ENCODE data around the gene ETS2.

Gene ETS2

DNA sequence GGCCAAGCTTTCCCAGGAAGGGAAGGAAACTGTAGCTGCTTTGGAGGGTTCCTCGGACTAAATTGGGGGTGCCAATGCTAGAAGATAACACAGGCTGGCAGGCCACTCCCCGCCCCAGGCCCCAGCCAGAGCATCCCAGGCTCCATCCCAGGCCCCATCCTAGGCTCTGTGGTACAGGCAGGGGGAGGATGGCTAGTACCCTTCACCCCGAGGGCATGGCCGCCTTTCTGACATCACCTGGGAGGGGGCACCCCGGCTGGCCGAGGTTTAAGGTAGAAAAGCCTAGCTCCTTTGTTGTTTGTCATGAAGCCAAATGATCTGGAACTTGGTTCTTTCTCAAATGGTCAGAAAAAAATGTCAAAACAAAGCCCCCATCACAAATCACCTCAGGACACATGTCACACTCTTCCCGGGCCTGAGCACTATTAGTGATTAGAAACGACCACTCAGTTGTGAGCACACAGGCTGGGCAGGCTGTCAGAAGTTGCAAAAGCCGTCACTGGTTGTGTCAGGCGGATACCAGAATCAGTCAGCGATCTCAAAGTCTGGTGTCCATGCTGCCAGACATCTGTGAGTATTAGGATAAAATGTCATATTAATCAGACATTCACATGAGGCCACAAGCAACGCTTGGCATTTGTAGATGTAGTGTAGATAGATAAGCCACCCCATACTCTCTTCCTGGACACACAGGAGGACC is 31.0 kb upstream of the ETS2 start:
- Histone ChIP-seq H3K9ac (ENCODE audit: low read depth, low read length, poor library complexity) (no peak overlapping the region), H3K9me3 (replicated peaks in 1 of 2; ENCODE audit: control insufficient read depth in 2 of 2, insufficient read depth in 1 of 2, low read depth in 1 of 2, low read length in 2 of 2) (no peaks in the 10 kb centered on the region), H4K8ac (ENCODE audit: low read depth, low read length) (no peak overlapping the region), H3K4me3 (ENCODE audit: low read length in 2 of 2) (no peak overlapping the region), H3K36me3 (replicated peaks in 1 of 2; ENCODE audit: control insufficient read depth in 2 of 2, insufficient read depth in 2 of 2, low read length in 2 of 2) (no peaks in the 10 kb centered on the region), H3K23ac (ENCODE audit: low read depth, low read length, poor library complexity) (no peak overlapping the region), H2AK5ac (ENCODE audit: low read depth, low read length) (no peak overlapping the region), H3K27ac (replicated peaks; ENCODE audit: low read length) (no peak overlapping the region), H3K4ac (ENCODE audit: low read length) (no peak overlapping the region), H2BK5ac (ENCODE audit: low read length) (no peak overlapping the region), H2BK120ac (ENCODE audit: low read depth, low read length) (no peak overlapping the region), H3K27me3 (ENCODE audit: control insufficient read depth in 3 of 3, insufficient read depth in 3 of 3, low read depth in 1 of 3, low read length in 3 of 3) (peaks cover 0 to 2% (median 0%) of the 10 kb centered on the region in 3 experiments), H3K18ac (ENCODE audit: low read length) (no peak overlapping the region), H2BK12ac (ENCODE audit: low read length) (no peak overlapping the region), H2AFZ (ENCODE audit: low read length) (no peak overlapping the region), H2BK15ac (ENCODE audit: low read length) (no peak overlapping the region), H3K4me2 (ENCODE audit: insufficient read depth, low read length, poor library complexity, severe bottlenecking) (no peak overlapping the region), H3K14ac (ENCODE audit: low read length) (no peak overlapping the region), H4K91ac (ENCODE audit: low read depth, low read length, poor library complexity) (no peak overlapping the region), H3K4me1 (ENCODE audit: control insufficient read depth in 2 of 2, insufficient read depth in 1 of 2, low read depth in 1 of 2, low read length in 2 of 2) (peaks cover 0 to 3% of the 10 kb centered on the region in 2 donors), H3K79me1 (ENCODE audit: low read depth, low read length) (no peaks in the 10 kb centered on the region)
- no peak for DNase-seq (ENCODE audit: low spot score)
- no CpG with 5 or more reads among the region's 12 CpGs for WGBS, 2 donors (ENCODE audit: extremely low coverage in 2 of 2, insufficient read length in 2 of 2, insufficient replicate concordance in 1 of 2)

DNA sequence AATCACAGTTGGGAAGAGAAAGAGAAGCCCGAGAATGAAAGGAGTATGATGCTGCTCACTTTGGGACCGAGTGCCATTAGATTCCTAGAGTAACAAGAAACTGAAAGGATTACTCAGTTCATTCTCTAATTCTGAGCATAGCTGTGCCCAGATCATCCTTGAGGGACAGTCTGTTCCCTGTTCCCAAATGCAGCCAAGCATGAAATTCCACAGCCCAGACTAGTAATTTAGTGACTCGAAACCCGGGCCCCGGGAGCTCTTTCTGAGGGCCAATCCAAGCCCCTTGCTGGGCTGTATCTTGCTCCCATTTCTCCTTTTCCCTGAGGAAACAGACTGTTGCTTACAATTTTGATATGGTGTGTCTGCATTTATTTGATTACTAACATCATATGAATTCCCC is 30.0 kb upstream of the ETS2 start:
- H3K4ac ChIP-seq (ENCODE audit: low read length) = no peak overlapping the region
- H3K79me1 ChIP-seq (ENCODE audit: low read depth, low read length) = no peaks in the 10 kb centered on the region
- no peak overlapping the region for H3K4me3 ChIP-seq (ENCODE audit: low read length in 2 of 2)
- no peak overlapping the region for H2BK12ac ChIP-seq (ENCODE audit: low read length)
- peaks cover 0 to 3% of the 10 kb centered on the region in 2 donors for H3K4me1 ChIP-seq (ENCODE audit: control insufficient read depth in 2 of 2, insufficient read depth in 1 of 2, low read depth in 1 of 2, low read length in 2 of 2)
- WGBS, 2 donors (ENCODE audit: extremely low coverage in 2 of 2, insufficient read length in 2 of 2, insufficient replicate concordance in 1 of 2) = no CpG with 5 or more reads among the region's 5 CpGs
- H2AFZ ChIP-seq (ENCODE audit: low read length) = no peak overlapping the region
- H3K4me2 ChIP-seq (ENCODE audit: insufficient read depth, low read length, poor library complexity, severe bottlenecking) = no peak overlapping the region
- no peak overlapping the region for H4K8ac ChIP-seq (ENCODE audit: low read depth, low read length)
- DNase-seq (ENCODE audit: low spot score) = no peak
- H3K9me3 ChIP-seq (replicated peaks in 1 of 2; ENCODE audit: control insufficient read depth in 2 of 2, insufficient read depth in 1 of 2, low read depth in 1 of 2, low read length in 2 of 2) = no peaks in the 10 kb centered on the region
- no peak overlapping the region for H2AK5ac ChIP-seq (ENCODE audit: low read depth, low read length)
- H4K91ac ChIP-seq (ENCODE audit: low read depth, low read length, poor library complexity) = no peak overlapping the region
- no peak overlapping the region for H3K18ac ChIP-seq (ENCODE audit: low read length)
- peaks cover 0 to 2% (median 0%) of the 10 kb centered on the region in 3 experiments for H3K27me3 ChIP-seq (ENCODE audit: control insufficient read depth in 3 of 3, insufficient read depth in 3 of 3, low read depth in 1 of 3, low read length in 3 of 3)
- H3K27ac ChIP-seq (replicated peaks; ENCODE audit: low read length) = no peak overlapping the region
- H3K23ac ChIP-seq (ENCODE audit: low read depth, low read length, poor library complexity) = no peak overlapping the region
- H2BK15ac ChIP-seq (ENCODE audit: low read length) = no peak overlapping the region
- H3K9ac ChIP-seq (ENCODE audit: low read depth, low read length, poor library complexity) = no peak overlapping the region
- no peak overlapping the region for H3K14ac ChIP-seq (ENCODE audit: low read length)
- no peak overlapping the region for H2BK120ac ChIP-seq (ENCODE audit: low read depth, low read length)
- no peak overlapping the region for H2BK5ac ChIP-seq (ENCODE audit: low read length)
- H3K36me3 ChIP-seq (replicated peaks in 1 of 2; ENCODE audit: control insufficient read depth in 2 of 2, insufficient read depth in 2 of 2, low read length in 2 of 2) = no peaks in the 10 kb centered on the region

DNA sequence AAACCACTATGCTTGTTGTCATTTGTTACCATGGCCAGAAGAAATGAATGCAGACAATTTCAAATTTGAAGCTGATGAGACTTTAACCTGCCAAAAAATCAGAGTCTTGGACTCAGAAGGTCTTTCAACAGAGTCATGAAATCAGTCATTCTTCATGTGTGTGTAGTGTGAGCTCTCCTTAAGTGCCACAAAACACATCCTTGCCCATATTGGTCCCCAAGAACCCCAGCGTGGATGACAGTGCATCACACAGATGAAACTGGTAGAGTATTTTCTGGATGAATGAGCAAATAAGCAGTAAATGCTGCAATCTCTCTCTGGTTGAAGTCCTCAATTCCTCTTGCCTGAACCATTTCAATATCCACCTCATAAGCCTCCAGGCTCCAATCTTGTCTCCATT is 28.7 kb upstream of the ETS2 start:
- Histone ChIP-seq H3K36me3 (replicated peaks in 1 of 2; ENCODE audit: control insufficient read depth in 2 of 2, insufficient read depth in 2 of 2, low read length in 2 of 2) (no peaks in the 10 kb centered on the region), H3K9me3 (replicated peaks in 1 of 2; ENCODE audit: control insufficient read depth in 2 of 2, insufficient read depth in 1 of 2, low read depth in 1 of 2, low read length in 2 of 2) (peaks cover 0 to 2% of the 10 kb centered on the region in 2 donors), H3K4ac (ENCODE audit: low read length) (no peak overlapping the region), H2AK5ac (ENCODE audit: low read depth, low read length) (no peak overlapping the region), H2BK120ac (ENCODE audit: low read depth, low read length) (no peak overlapping the region), H2BK5ac (ENCODE audit: low read length) (no peak overlapping the region), H4K91ac (ENCODE audit: low read depth, low read length, poor library complexity) (no peak overlapping the region), H3K9ac (ENCODE audit: low read depth, low read length, poor library complexity) (no peak overlapping the region), H3K4me3 (ENCODE audit: low read length in 2 of 2) (no peak overlapping the region), H3K14ac (ENCODE audit: low read length) (no peak overlapping the region), H3K4me2 (ENCODE audit: insufficient read depth, low read length, poor library complexity, severe bottlenecking) (no peak overlapping the region), H3K23ac (ENCODE audit: low read depth, low read length, poor library complexity) (no peak overlapping the region), H3K18ac (ENCODE audit: low read length) (no peak overlapping the region), H3K4me1 (ENCODE audit: control insufficient read depth in 2 of 2, insufficient read depth in 1 of 2, low read depth in 1 of 2, low read length in 2 of 2) (peaks cover 0 to 3% of the 10 kb centered on the region in 2 donors), H3K27ac (replicated peaks; ENCODE audit: low read length) (no peak overlapping the region), H2BK15ac (ENCODE audit: low read length) (no peak overlapping the region), H2BK12ac (ENCODE audit: low read length) (no peak overlapping the region), H3K27me3 (ENCODE audit: control insufficient read depth in 3 of 3, insufficient read depth in 3 of 3, low read depth in 1 of 3, low read length in 3 of 3) (peaks cover 0 to 2% (median 0%) of the 10 kb centered on the region in 3 experiments), H4K8ac (ENCODE audit: low read depth, low read length) (no peak overlapping the region), H2AFZ (ENCODE audit: low read length) (no peak overlapping the region), H3K79me1 (ENCODE audit: low read depth, low read length) (no peaks in the 10 kb centered on the region)
- no peak for DNase-seq (ENCODE audit: low spot score)
- no CpG with 5 or more reads among the region's 1 CpG for WGBS, 2 donors (ENCODE audit: extremely low coverage in 2 of 2, insufficient read length in 2 of 2, insufficient replicate concordance in 1 of 2)

DNA sequence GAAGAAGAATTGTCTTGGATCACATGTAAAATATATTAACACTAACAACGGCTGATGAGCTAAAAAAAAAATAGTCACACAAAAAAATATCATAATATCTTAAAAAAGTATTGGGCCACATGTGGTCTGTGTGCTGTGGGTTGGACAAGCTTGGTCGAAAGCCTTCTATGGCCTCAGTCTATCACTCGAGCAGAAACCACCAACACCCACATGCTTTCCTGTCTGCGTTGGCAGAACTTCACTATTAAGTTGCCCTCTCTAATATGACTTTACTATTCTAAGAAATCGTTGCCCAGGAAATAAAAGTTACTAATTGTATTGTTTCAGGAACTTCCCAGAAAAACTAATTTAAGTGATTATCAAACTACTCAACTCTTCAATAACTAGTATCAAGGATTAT is 28.2 kb upstream of the ETS2 start:
- Histone ChIP-seq H4K8ac (ENCODE audit: low read depth, low read length) (no peak overlapping the region), H2AFZ (ENCODE audit: low read length) (no peak overlapping the region), H2AK5ac (ENCODE audit: low read depth, low read length) (no peak overlapping the region), H3K79me1 (ENCODE audit: low read depth, low read length) (no peaks in the 10 kb centered on the region), H3K4me2 (ENCODE audit: insufficient read depth, low read length, poor library complexity, severe bottlenecking) (no peak overlapping the region), H3K4ac (ENCODE audit: low read length) (no peak overlapping the region), H3K23ac (ENCODE audit: low read depth, low read length, poor library complexity) (no peak overlapping the region), H2BK12ac (ENCODE audit: low read length) (no peak overlapping the region), H2BK120ac (ENCODE audit: low read depth, low read length) (no peak overlapping the region), H4K91ac (ENCODE audit: low read depth, low read length, poor library complexity) (no peak overlapping the region), H3K4me1 (ENCODE audit: control insufficient read depth in 2 of 2, insufficient read depth in 1 of 2, low read depth in 1 of 2, low read length in 2 of 2) (peaks cover 0 to 3% of the 10 kb centered on the region in 2 donors), H3K14ac (ENCODE audit: low read length) (no peak overlapping the region), H2BK15ac (ENCODE audit: low read length) (no peak overlapping the region), H3K4me3 (ENCODE audit: low read length in 2 of 2) (no peak overlapping the region), H3K18ac (ENCODE audit: low read length) (no peak overlapping the region), H2BK5ac (ENCODE audit: low read length) (no peak overlapping the region), H3K27me3 (ENCODE audit: control insufficient read depth in 3 of 3, insufficient read depth in 3 of 3, low read depth in 1 of 3, low read length in 3 of 3) (peaks cover 0 to 2% (median 0%) of the 10 kb centered on the region in 3 experiments), H3K36me3 (replicated peaks in 1 of 2; ENCODE audit: control insufficient read depth in 2 of 2, insufficient read depth in 2 of 2, low read length in 2 of 2) (no peaks in the 10 kb centered on the region), H3K9me3 (replicated peaks in 1 of 2; ENCODE audit: control insufficient read depth in 2 of 2, insufficient read depth in 1 of 2, low read depth in 1 of 2, low read length in 2 of 2) (peaks cover 4 to 5% of the 10 kb centered on the region in 2 donors), H3K27ac (replicated peaks; ENCODE audit: low read length) (no peak overlapping the region), H3K9ac (ENCODE audit: low read depth, low read length, poor library complexity) (no peak overlapping the region)
- no CpG with 5 or more reads among the region's 5 CpGs for WGBS, 2 donors (ENCODE audit: extremely low coverage in 2 of 2, insufficient read length in 2 of 2, insufficient replicate concordance in 1 of 2)
- DNase-seq (ENCODE audit: low spot score) = no peak
